Endothelial cell of hepatic sinusoid (primary cell): Measurements from ENCODE around the gene GPSM1.

Experiments used
- in situ Hi-C: cut with HindIII; loops from 2 replicates; pipeline ENCODE4 v1.10.0; 2017; ENCODE audit warnings: low sequenced_read_pairs

The GPSM1 gene, protein sequence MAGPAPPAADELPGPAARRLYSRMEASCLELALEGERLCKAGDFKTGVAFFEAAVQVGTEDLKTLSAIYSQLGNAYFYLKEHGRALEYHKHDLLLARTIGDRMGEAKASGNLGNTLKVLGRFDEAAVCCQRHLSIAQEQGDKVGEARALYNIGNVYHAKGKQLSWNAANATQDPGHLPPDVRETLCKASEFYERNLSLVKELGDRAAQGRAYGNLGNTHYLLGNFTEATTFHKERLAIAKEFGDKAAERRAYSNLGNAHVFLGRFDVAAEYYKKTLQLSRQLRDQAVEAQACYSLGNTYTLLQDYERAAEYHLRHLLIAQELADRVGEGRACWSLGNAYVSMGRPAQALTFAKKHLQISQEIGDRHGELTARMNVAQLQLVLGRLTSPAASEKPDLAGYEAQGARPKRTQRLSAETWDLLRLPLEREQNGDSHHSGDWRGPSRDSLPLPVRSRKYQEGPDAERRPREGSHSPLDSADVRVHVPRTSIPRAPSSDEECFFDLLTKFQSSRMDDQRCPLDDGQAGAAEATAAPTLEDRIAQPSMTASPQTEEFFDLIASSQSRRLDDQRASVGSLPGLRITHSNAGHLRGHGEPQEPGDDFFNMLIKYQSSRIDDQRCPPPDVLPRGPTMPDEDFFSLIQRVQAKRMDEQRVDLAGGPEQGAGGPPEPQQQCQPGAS

DNA sequence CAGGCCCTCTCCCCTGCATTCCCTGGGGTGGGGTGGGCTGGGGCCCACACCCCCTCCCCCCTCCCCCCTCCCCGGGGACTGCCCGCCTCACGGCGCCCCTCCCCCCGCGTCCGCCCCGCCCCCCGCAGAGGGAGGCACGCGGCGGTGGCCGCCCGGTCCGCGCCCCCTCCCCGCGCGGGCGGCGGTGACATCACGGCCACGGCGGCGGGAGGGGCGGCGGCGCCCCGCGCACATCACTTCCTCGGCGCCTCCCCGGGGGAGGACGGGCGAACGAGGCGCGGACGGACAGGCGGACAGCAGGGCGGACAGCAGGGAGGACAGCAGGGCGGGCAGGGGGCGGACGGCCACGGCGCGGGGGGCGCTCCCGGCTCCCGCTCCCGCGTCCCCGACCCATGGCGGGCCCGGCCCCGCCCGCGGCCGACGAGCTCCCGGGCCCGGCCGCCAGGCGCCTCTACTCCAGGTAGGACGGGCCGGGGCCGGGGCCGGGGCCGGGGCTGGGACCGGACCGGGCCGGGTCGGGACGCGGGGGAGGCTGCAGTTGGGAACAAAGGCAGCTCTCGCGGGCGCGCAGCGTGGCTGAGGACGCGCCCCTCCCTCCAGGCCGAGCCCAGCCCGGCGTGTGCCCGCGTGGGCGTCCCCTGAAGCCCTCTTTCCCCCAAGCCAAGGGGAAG is at the start of gene GPSM1:
GPSM1 (plus strand) TSS at position 236 of the 671 bp plus-strand sequence; CDS start at position 393, 157 bp downstream.
- in situ Hi-C loops, result no loop called here

DNA sequence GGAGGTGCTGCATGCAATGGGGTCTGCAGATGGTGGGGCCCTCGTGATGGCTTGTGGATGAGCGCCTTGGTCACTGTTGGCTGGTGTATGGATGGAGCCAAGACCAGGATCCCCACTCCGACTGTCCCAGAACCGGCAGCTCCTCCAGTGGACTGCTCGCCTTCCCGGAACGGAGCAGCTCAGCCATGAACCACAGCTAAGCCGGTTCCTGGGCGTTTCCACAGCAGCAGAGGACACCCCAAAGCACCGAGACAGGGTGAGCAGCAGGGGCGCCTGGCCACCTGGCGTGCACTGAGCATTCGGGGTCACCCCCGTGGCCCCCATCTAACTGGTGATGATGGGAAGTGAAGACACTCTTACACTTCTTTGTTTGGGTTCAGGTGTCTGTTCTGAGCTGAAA is 49.6 kb upstream of the GPSM1 start:
- in situ Hi-C loops, result loop anchor here (5.0 to 10.0 kb wide), 4 partner anchors 35 to 563 kb away; partner anchors contain the start of gene LHX3

DNA sequence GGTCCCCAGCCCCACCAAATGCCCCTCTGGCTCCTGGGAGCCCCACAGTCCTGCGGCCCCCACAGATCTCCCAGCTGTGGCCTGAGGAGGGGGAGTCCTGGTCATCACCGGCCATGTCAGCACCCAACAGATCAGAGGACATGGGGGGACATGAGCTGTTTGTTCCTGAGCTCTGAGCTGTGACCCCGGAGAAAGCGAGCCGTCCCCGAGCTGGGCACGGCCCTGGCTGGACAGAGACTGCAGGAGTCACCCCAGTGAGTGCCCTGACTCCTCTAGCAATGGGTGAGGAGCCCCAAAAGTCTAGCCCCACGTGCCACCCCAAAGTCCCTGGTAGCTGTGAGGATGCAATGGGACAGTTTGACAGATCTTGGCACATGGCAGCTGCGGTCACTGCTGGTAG is 49.1 kb upstream of the GPSM1 start:
- in situ Hi-C loops, result loop anchor here (5.0 to 10.0 kb wide), 4 partner anchors 36 to 563 kb away; partner anchors contain the start of gene LHX3

DNA sequence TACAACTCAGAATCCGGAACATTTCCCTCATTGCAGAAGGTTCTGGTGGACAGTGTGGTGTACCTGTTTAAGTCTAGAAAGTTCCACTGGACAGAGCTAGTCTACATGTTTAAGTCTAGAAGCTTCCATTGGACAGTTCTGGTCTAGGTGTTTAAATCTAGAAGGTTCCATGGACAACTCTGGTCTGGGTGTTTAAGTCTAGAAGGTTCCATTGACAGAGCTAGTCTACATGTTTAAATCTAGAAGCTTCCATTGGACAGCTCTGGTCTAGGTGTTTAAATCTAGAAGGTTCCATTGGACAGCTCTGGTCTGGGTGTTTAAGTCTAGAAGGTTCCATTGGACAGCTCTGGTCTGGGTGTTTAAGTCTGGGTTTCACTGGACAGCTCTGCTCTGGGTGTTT is 48.4 kb upstream of the GPSM1 start:
- in situ Hi-C loops, result loop anchor here (5.0 to 10.0 kb wide), 4 partner anchors 37 to 564 kb away; partner anchors contain the start of gene LHX3

DNA sequence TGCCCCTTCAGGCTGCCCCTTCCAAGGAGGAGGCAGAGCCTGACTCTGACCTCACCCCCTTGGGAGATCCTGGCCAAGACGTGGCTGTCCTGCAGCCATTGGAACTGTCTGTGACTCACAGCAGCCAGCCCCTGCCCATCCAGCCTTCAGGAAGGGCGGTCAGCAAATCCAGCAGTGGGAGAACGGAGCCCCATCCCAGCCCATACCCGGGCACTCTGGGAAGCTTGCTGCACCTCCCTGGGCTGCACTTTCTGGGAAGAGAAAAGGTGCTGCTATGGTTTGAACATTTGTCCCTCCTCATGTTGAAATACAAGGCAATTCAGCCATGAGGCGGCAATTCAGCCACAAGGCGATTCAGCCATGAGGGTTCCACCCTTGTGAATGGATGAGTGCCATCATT is 47.9 kb upstream of the GPSM1 start:
- in situ Hi-C loops, result loop anchor here (5.0 to 10.0 kb wide), 4 partner anchors 37 to 565 kb away; partner anchors contain the start of gene LHX3

DNA sequence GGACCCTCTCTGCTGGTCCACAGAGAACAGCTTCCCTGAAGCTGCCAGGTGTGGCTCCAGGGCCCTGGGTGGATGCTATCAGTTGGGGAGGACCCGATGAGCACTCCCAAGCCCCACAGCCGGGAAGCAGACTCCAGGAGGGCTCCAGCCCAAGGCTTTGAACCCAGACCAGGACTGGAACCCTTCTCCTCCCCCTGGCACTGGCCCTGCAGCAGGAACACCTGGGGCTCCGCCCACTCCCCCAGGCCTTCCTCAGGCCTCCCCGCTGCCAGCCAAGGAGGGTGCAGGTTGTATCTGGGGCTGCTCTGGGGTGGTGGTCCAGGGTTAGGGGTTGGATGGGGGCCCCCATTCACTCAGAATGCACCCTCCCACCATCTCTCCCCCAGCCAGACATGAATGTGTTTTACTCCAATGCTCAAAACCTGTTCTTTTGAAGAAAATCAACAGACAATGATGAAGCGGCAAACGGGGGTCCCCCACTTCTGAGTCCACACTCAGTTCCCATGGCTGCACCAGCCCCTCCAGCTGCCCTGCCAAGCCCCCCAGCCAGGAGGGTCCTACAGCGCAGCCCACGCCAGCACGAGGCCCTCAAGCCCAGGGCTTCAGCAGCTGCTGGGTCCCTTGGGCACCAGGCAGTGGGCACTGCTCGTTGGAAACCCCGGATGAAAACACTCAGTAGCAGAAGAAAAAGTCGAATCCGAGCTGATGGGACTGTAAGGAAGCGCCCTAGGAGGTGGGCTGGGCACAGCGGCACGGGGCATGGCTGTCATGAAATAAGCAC is 46.6 kb upstream of the GPSM1 start:
- in situ Hi-C loops, result no loop called here

DNA sequence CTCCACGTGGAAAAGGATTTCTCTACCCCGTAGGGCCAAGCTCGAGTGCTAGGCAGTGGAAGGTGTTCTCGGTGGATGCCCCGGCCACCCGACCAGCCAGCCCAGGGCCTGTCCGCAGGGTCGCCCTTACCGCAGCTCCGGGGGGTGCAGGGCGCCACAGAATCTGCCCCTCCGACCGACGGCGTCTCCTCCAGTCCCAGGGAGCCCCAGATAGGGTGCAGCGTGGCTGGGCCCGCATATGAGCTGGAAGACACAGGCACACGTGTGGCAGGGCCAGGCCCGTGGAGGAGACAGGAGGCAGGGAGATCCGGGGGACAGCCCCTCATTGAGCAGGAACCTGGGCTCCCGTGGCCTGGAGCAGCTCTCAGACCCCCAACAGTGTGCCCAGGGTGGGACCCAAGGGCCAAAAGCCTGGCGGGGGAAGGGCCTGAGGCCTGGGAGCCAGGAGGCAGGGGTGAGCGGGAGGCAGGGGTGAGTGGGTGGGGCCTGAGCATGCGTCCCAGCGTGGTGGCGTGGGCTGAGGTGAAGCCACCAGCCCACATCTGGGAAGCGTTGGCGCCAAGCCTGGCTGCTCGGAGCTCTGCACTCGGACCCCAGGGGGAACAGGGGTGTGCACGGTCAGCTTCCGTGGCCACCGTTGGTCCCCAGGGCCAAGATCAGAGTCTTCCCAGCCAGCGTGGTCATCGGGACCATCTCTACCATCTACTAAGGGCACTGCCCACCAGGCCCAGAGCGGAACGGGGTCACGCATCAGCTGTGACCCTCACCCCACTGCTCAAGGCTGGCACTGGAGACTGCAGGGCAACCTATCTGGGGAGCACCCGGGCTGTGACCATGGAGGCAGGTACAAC is 45.7 kb upstream of the GPSM1 start:
- in situ Hi-C loops, result no loop called here

DNA sequence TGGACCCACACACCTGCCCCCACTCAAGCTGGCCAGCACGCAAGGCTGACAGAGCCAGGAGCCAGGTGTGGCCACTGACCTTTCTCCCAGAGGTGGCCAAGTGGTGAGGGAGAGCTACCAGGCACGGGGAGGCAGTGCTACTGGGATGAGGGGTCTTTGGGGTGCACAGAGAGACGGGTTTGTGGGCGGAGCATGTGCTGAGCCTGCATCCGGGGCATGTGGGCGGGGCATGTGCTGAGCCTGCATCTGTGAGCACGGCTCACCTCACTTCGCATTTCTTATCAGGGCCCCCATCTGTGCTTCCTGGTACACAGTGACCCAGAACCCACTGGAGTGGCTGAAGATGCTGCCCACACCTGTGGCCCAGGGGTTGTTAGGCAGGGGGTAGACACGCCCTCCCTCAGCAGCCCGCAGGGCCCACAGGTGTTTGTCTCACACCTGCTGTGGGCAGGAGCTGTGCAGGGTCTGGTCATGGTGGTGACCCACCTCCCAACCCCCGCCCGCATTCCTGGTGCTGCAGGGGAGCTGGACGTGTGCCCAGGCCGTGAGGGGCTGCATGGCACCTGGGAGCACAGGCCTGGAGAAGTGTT is 45.0 kb upstream of the GPSM1 start:
- in situ Hi-C loops, result no loop called here

DNA sequence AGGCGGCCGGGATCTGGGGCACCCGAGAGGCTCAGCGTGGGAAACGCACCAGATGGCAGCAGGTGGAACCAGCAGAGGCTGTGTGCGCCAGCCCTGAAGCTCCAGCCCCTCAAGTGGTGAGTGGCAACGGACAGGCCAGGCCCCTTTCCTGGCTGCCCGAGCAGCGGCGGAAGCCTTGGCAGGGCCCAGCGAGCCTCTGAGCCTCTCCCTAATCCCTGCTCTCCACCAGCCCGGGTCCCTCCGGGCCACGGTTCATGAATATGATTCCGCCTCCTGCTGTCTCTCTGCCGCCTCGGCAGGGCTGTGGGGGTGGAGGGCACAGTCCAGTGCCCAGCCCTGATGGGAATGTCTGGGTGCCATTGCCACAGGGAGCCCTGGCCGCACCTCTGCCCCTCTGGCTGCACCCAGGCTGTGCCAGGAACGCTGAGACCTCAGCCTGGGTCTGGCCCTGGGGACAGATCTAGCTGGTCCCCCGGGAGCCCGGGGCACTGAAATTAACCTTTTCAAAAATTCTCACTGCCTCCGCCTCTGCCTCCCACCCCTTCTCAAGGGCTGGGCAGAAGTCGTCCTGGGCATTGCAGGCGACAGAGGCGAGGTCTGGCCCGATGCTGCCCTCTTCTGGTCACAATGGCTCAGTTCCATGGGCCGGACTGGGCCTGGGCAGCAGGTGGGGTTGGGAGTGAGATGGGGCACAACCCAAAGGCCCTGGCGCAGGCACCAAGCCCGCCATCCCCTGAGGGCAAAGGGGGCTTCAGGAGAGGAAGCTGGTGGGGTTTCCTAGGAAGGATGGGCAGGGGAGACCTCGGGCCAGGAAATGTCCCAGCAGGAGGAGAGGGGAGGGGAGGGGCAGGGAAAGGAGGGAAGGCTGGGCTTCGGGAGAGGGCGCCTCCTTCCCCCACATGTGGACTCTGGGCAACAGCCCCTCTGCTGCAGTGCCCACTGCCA is 43.8 kb upstream of the GPSM1 start:
- in situ Hi-C loops, result no loop called here

DNA sequence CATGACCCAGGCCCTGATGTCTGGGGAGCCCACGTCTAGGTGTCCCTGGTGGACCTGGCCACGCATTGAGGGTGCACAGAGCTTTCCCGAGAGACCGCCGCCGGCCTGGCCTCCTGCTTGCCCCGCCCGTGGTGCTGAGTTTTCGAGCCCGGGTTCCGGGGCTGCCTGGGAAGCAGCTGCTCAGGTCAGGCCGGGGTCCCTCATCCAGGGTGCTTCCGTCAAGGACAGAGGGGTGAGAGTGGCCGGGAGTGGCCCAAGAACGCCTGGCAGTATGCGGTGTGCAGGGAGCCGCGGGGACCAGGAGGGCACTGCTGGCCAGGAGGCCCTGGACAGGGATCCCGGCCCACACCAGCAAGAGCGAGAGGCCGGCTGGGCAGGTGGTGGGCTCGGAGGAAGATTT is 43.0 kb upstream of the GPSM1 start:
- in situ Hi-C loops, result no loop called here

DNA sequence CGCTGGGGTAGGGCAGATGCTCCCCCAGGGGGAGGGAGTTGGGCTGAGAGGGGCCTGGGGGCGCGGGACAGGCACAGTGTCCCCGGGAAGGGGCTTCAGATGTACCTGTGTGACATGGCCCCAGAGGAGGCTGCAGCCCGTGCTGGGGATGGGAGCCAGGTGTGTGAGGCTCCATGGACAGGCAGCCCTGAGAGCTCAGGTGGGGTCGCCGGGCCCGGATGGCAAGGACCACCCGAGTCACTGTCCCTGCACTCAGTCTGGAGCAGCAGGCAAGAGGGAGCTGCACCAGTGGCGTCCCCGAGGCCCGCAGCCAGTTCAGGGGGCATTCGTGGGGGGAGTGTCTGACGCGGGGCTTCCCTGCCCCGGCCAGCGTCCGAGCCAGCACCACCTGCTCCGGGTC is 42.4 kb upstream of the GPSM1 start:
- in situ Hi-C loops, result no loop called here

DNA sequence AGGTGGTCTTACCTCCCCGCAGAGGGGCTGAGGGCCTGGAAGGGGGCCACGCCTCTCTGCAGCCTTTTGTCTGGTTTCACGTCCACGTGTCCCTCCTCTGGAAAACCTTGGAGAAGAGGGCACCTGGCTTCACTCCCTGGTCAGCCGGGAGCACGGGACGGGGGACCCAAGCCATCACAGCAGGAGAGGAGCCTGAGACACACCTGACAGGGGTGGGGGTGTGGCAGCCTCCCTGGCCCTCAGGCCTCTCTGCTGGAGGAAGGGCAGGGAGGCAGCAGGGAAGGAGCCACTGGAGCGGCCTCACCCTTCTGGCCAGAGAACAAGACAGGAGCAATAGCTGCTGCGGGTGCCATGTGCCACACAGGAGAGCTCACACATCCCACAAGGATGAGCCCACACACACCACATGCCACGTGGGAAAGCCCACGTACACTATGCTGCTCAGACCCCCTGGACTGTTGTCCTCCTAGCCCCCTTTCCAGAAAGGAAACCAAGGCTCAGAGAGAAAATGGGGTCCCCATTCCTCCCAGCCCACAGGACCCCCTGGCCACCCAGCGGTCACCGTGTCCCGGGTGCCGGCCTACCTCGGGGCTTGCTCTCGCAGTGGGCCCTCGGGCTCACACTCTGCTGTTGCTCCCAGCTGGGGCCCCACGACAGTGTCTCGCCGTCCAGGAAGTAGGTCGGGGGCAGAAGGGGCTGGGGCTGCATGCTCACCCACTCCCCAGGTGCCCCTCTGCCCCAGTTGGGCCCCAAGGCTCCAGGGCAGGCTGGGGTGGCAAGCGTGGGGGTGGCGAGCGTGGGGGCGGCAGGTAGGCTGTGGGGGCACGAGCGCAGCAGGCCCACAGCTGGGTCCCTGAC is 41.6 kb upstream of the GPSM1 start:
- in situ Hi-C loops, result no loop called here

DNA sequence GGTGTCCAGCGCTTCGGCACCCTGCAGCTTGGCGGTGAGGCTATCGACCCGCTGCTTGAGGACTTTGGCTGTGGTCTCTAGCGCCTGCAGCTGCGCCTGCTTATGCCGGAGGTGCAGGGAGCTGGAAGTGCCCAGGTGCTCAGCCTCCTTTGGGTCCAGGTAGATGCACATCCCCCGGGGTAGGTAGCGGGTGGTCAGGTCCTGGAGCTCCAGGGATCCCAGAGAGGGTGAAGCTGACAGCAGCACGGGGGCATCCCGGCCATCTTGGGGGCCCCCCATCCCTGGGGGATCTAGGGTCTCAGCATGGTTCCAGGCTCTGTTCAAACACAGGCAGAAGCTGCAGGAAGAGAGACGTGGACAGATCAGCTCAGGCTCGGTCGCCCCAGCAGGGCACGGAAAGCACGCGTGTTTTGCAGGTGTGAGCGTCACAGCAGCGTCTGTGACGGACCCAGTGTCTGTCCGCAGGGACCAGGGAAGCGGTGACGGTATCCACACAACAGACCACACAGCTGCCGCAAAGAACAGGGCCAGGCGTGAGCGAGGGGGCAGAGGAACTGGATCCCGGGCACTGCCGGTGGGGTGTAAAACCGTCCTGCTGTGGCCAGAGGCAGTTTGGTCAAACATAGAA is 40.9 kb upstream of the GPSM1 start:
- in situ Hi-C loops, result no loop called here

DNA sequence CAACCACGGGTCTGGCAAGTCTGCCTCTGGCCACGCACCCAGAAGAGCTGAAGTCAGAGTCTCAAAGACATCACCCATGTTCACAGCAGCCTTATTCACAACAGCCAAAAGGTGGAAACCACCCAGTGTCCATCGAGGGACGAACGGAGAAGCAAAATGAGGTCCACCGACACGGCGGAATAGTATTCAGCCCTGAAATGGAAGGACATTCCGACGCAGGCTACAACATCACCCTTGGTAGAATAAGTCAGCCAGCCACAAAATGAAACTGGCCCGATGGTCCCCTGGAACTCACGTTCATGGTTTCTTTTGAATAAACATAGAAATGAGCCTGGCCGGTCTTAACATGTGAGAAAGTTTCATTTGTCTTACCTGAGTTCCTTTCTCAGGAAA is 40.4 kb upstream of the GPSM1 start:
- in situ Hi-C loops, result no loop called here

DNA sequence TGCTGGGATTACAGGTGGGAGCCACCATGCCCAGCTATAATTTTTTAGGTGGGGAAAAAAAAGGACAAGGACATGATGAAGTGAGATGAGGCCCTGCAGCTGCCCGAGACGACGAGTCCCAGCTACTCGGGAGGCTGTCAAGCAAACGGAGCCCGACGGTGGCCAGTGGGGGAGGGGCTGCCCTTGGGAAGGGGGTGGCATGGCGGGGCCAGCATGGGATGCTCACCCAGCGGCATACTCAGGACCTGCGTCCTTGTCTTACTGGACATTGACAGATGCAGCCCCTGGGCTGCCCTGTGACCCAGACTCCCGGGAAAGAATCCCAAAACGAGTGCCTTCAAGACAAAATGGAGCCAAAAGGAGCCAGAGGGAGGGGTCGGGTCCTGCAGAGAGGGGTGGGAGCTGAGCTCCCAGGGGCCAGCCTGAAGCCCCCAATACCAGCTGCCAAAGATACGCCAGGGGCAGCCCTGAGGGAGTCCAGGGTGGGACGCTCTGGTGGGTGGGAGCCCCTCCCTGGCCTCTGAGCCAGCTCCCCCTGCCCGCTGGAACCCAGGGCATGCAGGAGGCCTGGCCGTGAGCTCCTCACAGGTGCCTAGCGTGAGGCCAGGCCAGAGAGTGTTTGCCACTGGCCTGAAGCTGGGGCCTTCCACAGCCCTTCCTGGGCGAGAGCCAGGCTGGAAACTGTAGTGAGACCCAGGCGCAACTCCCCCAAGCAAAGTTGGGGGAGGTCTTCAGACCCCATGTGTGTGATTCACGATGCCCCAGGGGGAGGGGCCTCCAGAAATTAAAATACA is 39.2 kb upstream of the GPSM1 start:
- in situ Hi-C loops, result no loop called here
